Anterior cingulate cortex (tissue), 58 donors: ENCODE measurements around the gene CCDC71L.

Experiments
- DNase-seq, 58 donors: peaks; one replicate each; lab custom pipeline; 2025; lab: John Stamatoyannopoulos, UW

Gene CCDC71L

DNA sequence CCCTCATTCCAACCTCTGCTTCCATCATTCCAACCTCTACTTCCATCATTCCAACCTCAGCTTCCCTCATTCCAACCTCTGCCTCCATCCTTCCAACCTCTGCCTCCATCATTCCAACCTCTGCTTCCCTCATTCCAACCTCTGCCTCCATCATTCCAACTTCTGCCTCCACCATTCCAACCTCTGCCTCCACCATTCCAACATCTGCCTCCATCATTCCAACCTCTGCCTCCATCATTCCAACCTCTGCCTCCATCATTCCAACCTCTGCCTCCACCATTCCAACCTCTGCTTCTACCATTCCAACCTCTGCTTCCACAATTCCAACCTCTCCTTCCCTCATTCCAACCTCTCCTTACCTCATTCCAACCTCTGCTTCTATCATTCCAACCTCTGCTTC lies 30.3 kb downstream of the CCDC71L start:
- DNase-seq: no peak

GRCh38 chr7:106629516-106629915 lies 31.4 kb downstream of the CCDC71L start:
- DNase-seq: no peak

DNA sequence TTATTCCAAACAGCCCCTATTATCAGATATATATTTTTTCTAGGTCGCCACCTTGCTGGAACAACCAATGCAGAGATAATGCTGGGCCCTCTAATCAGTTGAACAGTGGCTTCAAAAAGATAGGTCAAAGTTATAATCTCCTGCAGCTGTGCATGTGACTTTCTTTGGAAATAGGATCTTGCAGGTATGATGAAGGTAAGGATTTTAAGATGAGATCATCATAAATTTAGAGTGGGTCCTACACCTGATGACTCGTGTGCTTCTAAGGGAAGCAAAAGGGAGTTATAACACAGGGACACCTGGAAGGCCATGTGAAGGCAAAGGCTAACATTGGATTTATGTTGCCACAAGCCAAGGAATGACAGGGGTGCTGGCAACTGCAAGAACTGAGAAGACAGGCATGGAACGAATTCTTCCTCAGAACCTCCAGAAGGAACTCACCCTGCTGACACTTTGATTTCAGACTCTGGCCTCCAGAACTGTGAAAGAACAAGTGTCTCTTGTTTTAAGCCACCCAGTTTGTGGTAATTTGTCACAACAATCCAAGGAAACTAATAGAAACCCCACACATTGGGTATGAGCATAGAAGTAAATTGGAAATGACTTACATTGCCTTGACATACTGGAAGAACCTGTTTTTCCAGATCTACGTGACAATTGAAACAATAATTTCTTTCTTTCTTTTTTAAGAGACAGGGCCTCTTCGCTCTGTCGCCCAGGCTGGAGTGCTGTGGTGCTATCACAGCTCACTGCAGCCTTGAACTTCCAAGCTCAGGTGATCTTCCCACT lies 34.4 kb downstream of the CCDC71L start:
- DNase-seq: no peak

DNA sequence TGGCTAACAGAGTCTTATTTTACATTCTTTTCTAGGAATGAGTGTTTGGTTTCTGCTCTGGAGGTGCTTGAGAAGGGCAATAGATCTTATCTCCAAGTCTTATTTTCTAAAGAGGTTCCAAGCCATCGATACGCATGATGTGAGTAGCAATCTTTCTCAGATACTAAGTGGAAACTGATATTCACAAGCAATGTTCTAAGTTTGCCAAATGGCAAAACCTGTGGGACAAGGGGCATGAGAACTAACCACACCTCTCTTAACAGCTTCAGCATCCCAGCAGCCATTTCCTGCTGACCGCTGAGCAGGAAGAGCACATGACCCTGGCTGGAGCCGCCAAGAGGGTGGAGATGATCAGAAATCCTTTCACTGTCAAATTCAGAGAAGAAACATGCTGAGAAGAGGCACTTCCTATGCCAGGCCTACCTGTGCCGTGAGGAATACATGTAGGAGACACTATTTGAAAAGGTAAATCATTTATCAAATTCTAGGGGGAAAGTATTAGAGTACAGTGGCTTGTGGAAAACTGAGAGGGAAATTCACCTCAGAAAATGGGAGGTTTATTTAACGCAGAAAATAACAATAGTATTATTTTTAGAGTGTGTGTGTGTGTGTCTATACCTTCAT lies 35.2 kb downstream of the CCDC71L start:
- no peak for DNase-seq

DNA sequence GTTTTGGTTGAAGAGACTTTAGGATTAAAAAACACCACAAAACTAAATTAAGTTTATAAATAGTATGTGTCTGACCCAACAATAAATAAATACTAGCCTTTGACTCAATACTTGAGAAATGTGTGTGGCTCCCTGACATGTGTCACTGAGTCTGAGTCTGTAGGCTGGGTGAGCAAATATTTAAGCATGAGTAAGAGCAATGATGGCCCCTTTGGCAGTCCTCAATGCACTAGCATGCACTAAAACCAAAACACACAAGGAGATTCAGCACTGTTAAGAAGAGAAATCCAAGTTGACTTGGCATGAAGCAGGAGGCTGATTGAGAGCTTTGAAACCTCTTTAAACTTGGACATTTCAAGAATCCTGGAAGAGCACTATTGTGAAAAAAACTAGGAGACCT lies 37.1 kb downstream of the CCDC71L start:
- no peak for DNase-seq

GRCh38 chr7:106623315-106623660 lies 37.7 kb downstream of the CCDC71L start:
- DNase-seq: no peak

- DNase-seq: no peak
Measured at GRCh38 chr7:106622654-106623314, 38.2 kb downstream of the CCDC71L start.

- no peak for DNase-seq
Measured at GRCh38 chr7:106621393-106622132, 39.4 kb downstream of the CCDC71L start.

GRCh38 chr7:106620676-106621075 lies 40.3 kb downstream of the CCDC71L start:
- no peak for DNase-seq

DNA sequence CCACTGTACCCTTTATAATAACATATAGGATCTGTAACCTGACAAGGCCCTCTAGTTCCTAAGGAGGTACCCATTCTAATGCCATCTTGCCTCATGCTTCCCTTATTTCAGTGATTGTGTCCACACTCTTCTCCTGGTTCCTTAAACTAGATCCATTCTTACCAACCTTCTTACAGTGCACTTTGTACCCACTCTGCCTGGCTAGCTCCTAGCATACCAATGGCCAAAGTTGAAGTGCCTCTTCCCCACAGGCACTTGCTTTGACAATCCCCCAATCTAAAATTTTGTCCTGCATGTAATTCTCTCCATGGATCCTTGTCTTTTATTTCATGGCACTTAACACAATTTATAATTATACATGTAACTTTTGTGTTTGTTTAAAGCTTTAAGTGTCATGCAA lies 40.9 kb downstream of the CCDC71L start:
- no peak for DNase-seq

GRCh38 chr7:106619213-106619612 lies 41.7 kb downstream of the CCDC71L start:
- DNase-seq: no peak

GRCh38 chr7:106618480-106618879 lies 42.5 kb downstream of the CCDC71L start:
- DNase-seq: no peak

DNA sequence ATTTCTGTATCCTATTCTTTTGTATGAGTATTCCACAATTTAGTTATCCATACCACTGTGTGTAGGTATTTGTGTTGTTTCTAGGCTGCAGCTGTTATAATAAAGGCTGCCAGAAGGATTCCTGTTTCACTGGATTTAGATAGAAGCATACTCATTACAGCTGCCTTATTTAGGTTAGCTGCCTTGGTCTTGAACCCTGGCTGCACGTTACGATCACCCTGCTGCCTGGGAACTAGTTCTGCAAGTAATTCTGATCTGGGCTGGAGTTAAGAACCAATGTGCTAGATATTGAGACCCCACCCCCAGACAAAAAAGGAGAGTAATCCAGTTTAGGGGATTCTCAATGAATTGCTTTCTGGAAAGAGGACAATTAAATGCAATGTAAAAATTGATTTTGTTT lies 43.1 kb downstream of the CCDC71L start:
- no peak for DNase-seq

DNA sequence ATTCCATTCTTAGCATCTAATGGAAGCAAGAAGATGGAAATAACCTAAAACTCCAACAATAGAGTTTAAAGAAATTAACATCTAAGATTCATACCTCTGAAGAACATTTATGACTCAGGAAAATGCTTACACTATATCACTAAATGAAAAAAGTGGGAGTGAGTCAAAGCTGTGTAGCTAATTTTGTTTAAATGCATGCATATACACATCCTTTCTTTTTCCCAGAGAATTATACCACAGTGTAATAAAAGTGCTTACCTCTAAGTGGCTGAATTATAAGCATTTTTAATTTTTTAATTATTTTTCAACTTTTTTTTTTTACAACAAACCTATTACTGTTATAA lies 44.3 kb downstream of the CCDC71L start:
- DNase-seq: peak in 1 of 58 donors; percentile 2

- DNase-seq: peak in 4 of 58 donors; percentile 1 to 18 (median 2)
Measured at GRCh38 chr7:106615808-106616707, 44.9 kb downstream of the CCDC71L start.

DNA sequence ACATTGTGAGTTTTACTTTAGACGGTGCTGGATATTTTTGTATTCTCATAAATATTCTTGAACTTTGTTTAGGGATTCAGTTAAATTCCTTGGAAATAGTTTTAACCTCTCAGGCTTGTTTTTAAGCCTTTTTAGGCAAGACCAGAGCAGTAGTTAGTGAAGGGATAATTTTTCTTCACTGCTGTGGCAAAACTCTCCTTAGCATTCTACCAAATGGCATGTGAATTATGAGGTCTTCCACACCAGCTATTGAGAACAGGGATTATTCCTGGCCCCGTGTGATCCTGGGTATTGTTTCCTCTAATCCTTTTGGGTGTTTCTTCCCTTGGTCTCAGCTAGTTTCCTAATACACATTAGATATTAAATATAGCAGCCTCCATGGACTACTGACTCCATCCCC lies 46.2 kb downstream of the CCDC71L start:
- no peak for DNase-seq

- DNase-seq: no peak
Measured at GRCh38 chr7:106613848-106614560, 47.0 kb downstream of the CCDC71L start.

DNA sequence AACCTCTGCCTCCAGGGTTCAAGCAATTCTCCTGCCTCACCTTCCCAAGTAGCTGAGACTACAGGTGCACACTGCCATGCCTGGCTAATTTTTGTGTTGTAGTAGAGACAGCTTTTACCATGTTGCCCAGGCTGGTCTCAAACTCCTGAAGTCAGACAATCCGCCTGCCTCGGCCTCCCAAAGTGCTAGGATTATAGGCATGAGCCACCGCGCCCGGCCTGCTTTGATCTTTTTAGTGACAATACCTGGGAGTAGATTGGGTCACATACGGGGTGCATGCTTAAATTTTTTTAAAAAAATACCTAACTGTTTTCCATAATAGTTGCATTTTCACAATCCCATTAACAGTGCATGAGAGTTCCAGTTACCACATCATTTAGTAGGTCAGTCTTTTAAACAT lies 47.7 kb downstream of the CCDC71L start:
- no peak for DNase-seq

DNA sequence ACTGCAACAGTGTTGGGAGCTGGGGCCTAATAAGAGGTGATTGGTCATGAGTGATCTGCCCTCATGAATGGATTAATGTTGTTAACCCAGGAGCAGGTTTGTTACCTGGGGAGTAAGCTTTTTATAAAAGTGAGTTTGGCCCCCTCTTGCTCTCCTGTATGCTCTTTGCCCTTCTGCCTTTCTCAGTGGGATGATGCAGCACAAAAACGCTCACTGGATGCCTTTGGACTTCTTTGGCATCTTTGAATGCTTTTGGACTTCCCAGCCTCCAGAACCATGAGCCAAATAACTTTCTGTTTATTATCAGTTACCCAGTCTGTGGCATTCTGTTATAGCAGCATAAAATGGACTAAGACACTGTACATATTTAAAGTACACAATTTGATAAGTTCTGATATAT lies 48.5 kb downstream of the CCDC71L start:
- no peak for DNase-seq

GRCh38 chr7:106611911-106612310 lies 49.0 kb downstream of the CCDC71L start:
- no peak for DNase-seq
